WERI-Rb-1 (cell line): Measurements from ENCODE around the gene FBLN2.

Experiments
- DNase-seq: peaks from one replicate; pipeline ENCODE4 v3.0.0-alpha.2; 2020
- H3K27ac ChIP-seq: fragments of 250-450 bp; sonication (Bioruptor Pico); 2 replicates; pipeline ENCODE4 v1.5.1; 2020; ENCODE audit warnings: mild to moderate bottlenecking, moderate library complexity
- H3K27me3 ChIP-seq: fragments of 250-450 bp; sonication (Bioruptor Pico); 2 replicates; pipeline ENCODE4 v1.5.1; 2021; ENCODE audit warnings: mild to moderate bottlenecking, low read depth, moderate library complexity; ENCODE audit not compliant: insufficient read depth, severe bottlenecking
- H3K36me3 ChIP-seq: fragments of 250-450 bp; sonication (Bioruptor Pico); 2 replicates; pipeline ENCODE4 v1.5.1; 2020; ENCODE audit warnings: mild to moderate bottlenecking, moderate library complexity
- H3K4me3 ChIP-seq: 2 replicates; pipeline ENCODE4 v1.5.1; 2011; ENCODE audit warnings: low read depth, mild to moderate bottlenecking, control low read depth, low read length
- H3K9me3 ChIP-seq: fragments of 250-450 bp; sonication (Bioruptor Pico); 2 replicates; pipeline ENCODE4 v1.5.1; 2021; ENCODE audit warnings: mild to moderate bottlenecking, moderate library complexity; ENCODE audit not compliant: severe bottlenecking
- TF ChIP-seq, protein P1 (sequence below): IDR thresholded peaks from 2 replicates; pipeline ENCODE4 v1.5.1; 2011; ENCODE audit warnings: low read depth, mild to moderate bottlenecking, control low read depth, inconsistent platforms, low read length

FBLN2 gene

DNA sequence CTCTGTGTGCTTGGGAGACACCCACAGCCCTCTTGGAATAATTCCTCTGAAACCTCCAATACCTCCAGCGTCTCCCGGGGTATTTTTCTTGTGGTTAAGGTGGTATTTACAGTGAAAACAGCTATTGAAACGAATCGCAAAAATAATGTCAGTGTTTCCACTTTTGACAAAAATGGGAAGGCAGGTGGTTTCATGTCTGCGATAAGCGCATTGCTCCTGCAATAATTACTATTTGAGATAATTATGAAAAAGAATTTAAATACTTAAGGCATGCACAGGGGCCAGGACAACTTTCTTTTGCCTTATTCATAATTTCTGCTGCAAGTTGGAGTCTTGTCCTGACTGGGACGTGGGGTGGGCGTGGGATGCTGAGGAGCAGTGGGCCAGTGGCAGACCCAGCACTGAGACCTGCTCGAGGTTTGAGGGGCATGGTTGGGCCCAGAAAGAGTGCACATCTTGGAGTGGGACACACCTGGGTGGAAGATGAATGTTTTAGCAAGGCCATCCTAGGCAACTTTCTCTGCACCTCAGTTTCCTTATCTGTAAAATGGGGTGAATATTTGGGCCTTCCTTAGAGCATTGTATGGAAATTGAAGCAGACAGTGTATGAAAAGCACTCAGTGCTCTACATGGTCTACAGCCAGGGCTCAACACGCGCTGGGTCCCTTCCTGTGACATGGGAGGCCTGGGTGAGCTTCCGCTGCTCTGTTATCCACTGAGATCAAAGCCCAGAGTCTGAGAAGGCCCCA, 110.5 kb downstream of the FBLN2 start:
- DNase-seq: no peak
- no peak overlapping the region for H3K27ac ChIP-seq
- no peaks in the 10 kb centered on the region for H3K36me3 ChIP-seq
- TF ChIP-seq, protein P1, sequence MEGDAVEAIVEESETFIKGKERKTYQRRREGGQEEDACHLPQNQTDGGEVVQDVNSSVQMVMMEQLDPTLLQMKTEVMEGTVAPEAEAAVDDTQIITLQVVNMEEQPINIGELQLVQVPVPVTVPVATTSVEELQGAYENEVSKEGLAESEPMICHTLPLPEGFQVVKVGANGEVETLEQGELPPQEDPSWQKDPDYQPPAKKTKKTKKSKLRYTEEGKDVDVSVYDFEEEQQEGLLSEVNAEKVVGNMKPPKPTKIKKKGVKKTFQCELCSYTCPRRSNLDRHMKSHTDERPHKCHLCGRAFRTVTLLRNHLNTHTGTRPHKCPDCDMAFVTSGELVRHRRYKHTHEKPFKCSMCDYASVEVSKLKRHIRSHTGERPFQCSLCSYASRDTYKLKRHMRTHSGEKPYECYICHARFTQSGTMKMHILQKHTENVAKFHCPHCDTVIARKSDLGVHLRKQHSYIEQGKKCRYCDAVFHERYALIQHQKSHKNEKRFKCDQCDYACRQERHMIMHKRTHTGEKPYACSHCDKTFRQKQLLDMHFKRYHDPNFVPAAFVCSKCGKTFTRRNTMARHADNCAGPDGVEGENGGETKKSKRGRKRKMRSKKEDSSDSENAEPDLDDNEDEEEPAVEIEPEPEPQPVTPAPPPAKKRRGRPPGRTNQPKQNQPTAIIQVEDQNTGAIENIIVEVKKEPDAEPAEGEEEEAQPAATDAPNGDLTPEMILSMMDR: no peak
- H3K4me3 ChIP-seq: no peak overlapping the region
- H3K27me3 ChIP-seq: peaks cover 86% of the 10 kb centered on the region
- no peaks in the 10 kb centered on the region for H3K9me3 ChIP-seq

DNA sequence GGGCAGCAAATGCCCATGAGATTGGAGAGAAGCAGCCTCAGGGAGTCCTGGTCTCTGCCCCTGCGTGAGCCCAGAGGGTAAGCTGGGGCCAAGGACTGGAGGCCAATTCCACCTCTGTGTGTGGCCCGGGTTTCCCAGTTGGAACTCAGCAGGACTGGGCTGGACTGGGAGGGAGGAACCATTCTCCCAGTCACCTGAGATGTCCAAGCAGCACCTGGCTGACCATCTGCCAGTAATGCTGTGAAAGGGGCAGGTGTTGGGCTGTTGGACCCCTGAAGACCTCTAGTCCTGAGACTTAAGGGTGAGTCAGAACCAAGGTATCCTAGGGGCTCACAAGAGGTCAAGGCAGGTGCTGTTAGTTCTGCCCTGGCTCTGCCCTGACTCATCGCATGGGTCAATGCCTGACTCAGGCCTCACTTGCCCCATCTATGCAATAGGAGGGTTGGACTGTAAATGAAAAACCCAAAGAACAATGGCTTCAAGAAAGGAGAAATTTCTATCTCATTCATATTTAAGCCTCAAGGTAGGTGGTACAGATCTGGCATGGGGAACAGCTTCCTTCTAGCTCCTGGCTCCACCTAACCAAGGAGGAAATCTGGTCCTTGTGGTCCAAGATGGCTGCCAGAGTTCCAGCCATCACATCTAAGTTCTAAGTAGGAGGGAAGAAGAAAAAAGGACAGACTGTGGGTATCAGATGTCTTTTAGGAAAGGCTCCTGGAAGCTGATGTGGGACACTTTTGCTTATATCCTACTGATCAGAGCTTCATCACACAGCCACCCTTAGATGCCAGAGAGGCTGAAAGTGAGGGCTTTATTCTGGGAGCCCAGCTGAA, 111.3 kb downstream of the FBLN2 start:
- H3K27ac ChIP-seq: no peak overlapping the region
- TF ChIP-seq, protein P1: no peak

DNA sequence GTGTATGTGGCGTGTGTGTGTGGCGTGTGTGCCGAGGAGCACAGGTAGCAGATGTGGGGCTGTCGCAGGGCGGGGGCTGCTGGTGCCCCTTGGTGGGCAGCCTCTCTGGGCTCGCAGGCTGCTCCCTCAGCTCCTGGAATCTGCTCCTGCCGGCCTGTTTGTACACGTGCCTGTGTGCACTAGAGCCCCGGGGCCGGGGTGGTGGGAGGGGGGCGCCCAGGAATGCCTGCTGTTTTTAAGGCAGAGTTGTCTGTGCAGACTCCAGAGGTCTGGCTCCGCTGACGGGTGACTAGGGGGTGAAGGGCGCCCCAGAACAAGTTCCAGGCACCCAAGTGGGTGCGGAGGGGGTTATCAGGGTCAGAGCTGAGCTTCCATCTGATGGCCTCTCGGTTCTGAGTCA, 112.2 kb downstream of the FBLN2 start:
- Histone ChIP-seq H3K27me3 (peaks cover 95% of the 10 kb centered on the region), H3K4me3 (no peak overlapping the region), H3K9me3 (no peaks in the 10 kb centered on the region), H3K36me3 (no peaks in the 10 kb centered on the region), H3K27ac (no peak overlapping the region)
- TF ChIP-seq, protein P1: no peak
- no peak for DNase-seq

More for the DNA sequence above, 111.3 kb downstream of the FBLN2 start:
- H3K27me3 ChIP-seq: peaks cover 94% of the 10 kb centered on the region
- DNase-seq: no peak
- no peaks in the 10 kb centered on the region for H3K36me3 ChIP-seq
- H3K9me3 ChIP-seq: no peaks in the 10 kb centered on the region
- no peak overlapping the region for H3K4me3 ChIP-seq

DNA sequence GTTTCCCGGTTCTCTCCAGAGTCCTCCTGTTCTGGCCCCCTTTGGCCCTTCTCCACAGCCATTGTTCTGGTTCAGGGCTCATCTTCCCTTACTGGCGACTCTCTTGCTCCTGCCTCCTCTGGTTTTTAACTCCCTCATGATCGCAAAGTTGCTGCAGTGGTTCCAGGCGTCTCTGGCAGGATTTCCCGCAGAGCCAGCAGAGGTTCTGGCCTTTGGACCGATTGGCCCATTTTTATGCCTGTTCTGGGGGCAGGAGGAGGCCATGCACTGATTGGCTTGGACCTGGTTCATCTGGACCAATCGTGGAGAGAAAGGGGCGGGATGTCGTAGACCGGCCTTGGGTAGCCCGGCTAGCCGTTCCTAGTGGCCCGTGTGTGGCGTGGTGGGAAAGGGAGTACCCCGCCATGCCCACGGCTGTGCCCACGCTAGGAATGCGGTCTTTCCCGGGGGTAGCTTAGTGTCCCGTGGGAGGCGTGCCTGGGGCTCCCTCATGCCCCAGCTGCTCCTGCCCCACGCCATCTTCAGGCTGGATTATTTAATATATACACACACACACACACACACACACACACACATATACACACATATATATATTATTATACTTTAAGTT, 113.4 kb downstream of the FBLN2 start:
- TF ChIP-seq, protein P1: no peak
- Histone ChIP-seq H3K36me3 (no peaks in the 10 kb centered on the region), H3K4me3 (no peak overlapping the region), H3K27ac (no peak overlapping the region), H3K9me3 (no peaks in the 10 kb centered on the region), H3K27me3 (peaks cover 96% of the 10 kb centered on the region)
- DNase-seq: no peak

DNA sequence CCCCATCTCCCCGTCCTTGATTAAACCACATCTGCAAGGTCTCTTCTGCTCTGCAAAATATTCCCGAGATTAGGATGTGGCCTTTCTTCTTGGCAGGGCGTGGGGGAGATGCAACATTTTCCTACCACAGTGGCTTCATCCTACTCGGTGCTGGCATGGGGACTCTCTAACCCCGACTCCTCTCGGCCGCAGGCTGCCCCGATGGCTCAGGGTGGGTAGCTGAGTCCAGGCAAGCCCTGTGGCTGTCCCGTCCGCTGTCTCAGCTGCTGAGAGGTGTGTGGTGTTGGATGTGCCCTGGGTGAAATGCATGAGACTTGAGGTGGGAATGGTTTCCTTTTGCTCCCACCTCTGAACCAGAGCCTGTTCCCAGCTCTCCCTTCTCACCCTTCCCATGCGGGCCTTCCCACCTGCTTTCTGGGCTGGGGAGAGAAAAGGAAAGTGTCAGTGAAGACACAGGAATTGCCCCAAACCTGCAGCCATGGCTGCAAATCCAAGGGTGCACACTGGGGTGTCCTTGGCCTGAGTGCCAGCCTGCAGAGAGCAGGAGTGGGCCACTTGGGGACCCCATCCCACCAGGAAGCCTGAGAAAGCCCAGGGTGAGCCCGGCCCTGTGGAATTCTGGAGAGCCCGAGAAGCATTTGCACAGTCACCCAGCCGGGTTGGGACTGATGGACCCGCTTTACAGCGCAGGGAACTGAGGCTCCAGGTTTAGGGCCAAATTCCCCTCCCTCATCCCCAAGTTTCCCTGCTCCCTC, 115.0 kb downstream of the FBLN2 start:
- Histone ChIP-seq H3K4me3 (no peak overlapping the region), H3K36me3 (no peaks in the 10 kb centered on the region), H3K27ac (no peak overlapping the region), H3K27me3 (peaks cover 96% of the 10 kb centered on the region), H3K9me3 (no peaks in the 10 kb centered on the region)
- TF ChIP-seq, protein P1: no peak
- DNase-seq: no peak
